ENCODE measurements around the gene PKN1.

Gene PKN1

DNA sequence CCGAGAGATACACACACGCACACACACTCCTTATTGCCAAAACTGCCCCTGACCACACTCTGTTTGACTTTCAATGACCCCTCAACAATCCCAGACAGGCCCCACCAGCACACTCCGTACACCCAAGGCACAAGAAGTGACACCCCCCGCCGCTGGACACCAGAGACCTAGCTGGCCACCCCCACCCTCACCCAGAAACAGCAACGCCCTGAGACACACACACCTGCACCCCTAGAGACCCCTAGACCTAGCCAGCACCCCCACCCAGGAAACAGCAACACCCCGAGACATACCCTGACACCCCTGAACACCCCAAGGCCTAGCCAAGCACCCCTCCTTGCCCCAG, 43.2 kb downstream of the PKN1 start:
- H3K36me3 ChIP-seq (ENCODE audit: control insufficient read depth, insufficient read depth, low read length) = peaks cover 12% of the 10 kb centered on the region
- H3K4me3 ChIP-seq (ENCODE audit: low read length) = no peak overlapping the region
- H3K9me3 ChIP-seq (ENCODE audit: control insufficient read depth, low read length) = no peaks in the 10 kb centered on the region
- no peak overlapping the region for H3K9ac ChIP-seq (ENCODE audit: low read length)
- H3K27me3 ChIP-seq (ENCODE audit: control insufficient read depth, insufficient read depth, low read length) = peaks cover 29% of the 10 kb centered on the region
- H3K4me1 ChIP-seq (ENCODE audit: control insufficient read depth, insufficient read depth, low read length) = peaks cover 43% of the 10 kb centered on the region

DNA sequence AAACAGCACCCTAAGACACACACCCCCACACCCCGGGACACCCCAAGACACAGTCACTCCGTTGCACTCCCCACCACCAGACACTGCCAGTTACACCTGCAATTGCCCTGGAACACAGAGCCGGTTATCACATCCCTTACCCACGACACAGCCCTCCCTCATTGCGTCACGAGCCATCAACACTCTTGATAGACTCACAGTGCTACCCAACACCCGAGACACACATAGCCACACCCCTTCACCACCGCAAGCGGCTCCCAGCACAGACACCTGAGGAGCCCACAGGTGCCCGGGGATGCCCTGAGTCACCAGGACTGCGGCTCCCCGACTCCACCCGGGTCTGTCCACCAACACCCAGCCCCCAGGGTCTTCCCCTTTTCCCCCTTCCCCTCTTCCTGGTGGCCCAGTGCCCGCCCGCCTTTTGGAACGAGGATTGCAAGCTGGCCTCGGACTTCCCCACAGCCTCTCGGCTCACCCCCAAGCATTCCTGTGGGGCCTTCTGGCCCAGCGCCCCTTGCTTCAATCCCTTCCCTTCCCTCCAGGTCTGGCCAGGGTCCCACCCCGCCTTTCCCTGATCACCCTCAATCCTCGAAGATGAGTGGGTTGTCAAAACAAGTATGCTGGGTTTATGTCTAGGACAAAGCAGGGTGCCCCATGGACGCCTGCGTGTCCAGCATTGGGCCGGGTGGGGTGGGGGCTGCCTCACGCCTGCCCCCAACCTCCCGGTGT, 43.7 kb downstream of the PKN1 start:
- H3K9me3 ChIP-seq (ENCODE audit: control insufficient read depth, low read length) = no peaks in the 10 kb centered on the region
- H3K36me3 ChIP-seq (ENCODE audit: control insufficient read depth, insufficient read depth, low read length) = peaks cover 12% of the 10 kb centered on the region
- H3K4me3 ChIP-seq (ENCODE audit: low read length) = no peak overlapping the region
- H3K27me3 ChIP-seq (ENCODE audit: control insufficient read depth, insufficient read depth, low read length) = peaks cover 29% of the 10 kb centered on the region
- no peak overlapping the region for H3K9ac ChIP-seq (ENCODE audit: low read length)
- H3K4me1 ChIP-seq (ENCODE audit: control insufficient read depth, insufficient read depth, low read length) = peaks cover 43% of the 10 kb centered on the region

GRCh38 chr19:14477418-14478112, 44.5 kb downstream of the PKN1 start:
- H3K4me3 ChIP-seq (ENCODE audit: low read length) = no peak overlapping the region
- no peaks in the 10 kb centered on the region for H3K9me3 ChIP-seq (ENCODE audit: control insufficient read depth, low read length)
- H3K4me1 ChIP-seq (ENCODE audit: control insufficient read depth, insufficient read depth, low read length) = peaks cover 37% of the 10 kb centered on the region
- no peak overlapping the region for H3K9ac ChIP-seq (ENCODE audit: low read length)
- H3K27me3 ChIP-seq (ENCODE audit: control insufficient read depth, insufficient read depth, low read length) = peaks cover 25% of the 10 kb centered on the region
- peaks cover 12% of the 10 kb centered on the region for H3K36me3 ChIP-seq (ENCODE audit: control insufficient read depth, insufficient read depth, low read length)

- Histone ChIP-seq H3K9ac (ENCODE audit: low read length) (no peak overlapping the region), H3K27me3 (ENCODE audit: control insufficient read depth, insufficient read depth, low read length) (peaks cover 19% of the 10 kb centered on the region), H3K4me3 (ENCODE audit: low read length) (no peak overlapping the region), H3K9me3 (ENCODE audit: control insufficient read depth, low read length) (no peaks in the 10 kb centered on the region), H3K36me3 (ENCODE audit: control insufficient read depth, insufficient read depth, low read length) (peaks cover 12% of the 10 kb centered on the region), H3K4me1 (ENCODE audit: control insufficient read depth, insufficient read depth, low read length) (peaks cover 34% of the 10 kb centered on the region)
Measured at GRCh38 chr19:14478113-14478545, 45.0 kb downstream of the PKN1 start.

DNA sequence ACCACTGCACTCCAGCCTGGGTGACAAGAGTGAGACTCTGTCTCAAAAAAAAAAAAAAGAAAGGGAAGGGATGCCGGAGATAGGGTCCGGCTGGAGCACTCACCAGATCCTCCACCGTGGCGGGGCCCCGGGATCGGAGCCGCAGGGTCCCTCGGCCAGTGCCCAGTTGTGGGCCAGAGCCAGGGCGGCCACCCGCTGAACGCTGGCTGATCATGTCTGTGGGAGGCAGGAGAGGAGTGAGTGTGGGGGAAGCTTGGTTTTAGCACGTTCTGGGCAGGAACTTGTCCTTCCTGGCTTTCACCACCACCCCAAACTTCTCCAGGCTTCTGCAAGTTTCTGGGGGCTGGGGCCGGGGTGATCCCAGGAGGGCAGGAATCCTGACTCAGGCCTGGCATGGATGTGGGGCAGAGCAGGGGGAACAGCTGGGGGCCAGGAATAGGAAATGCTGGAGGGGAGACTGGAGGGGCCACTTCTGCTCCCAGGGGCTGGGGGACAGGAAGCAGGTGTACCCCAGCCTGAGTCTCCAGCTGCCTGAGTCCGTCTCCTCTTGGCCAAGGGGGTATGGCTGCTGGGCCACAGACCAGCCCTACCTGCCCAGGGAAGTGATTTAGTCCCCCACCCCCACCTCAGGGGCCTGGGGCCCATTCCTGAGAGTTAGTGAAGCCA, 46.3 kb downstream of the PKN1 start:
- Histone ChIP-seq H3K4me1 (ENCODE audit: control insufficient read depth, insufficient read depth, low read length) (peaks cover 27% of the 10 kb centered on the region), H3K9ac (ENCODE audit: low read length) (no peak overlapping the region), H3K9me3 (ENCODE audit: control insufficient read depth, low read length) (no peaks in the 10 kb centered on the region), H3K4me3 (ENCODE audit: low read length) (no peak overlapping the region), H3K27me3 (ENCODE audit: control insufficient read depth, insufficient read depth, low read length) (peaks cover 10% of the 10 kb centered on the region), H3K36me3 (ENCODE audit: control insufficient read depth, insufficient read depth, low read length) (peaks cover 12% of the 10 kb centered on the region)

GRCh38 chr19:14479975-14480699, 47.0 kb downstream of the PKN1 start:
- Histone ChIP-seq H3K9ac (ENCODE audit: low read length) (no peak overlapping the region), H3K36me3 (ENCODE audit: control insufficient read depth, insufficient read depth, low read length) (peaks cover 12% of the 10 kb centered on the region), H3K27me3 (ENCODE audit: control insufficient read depth, insufficient read depth, low read length) (peaks cover 3% of the 10 kb centered on the region), H3K4me1 (ENCODE audit: control insufficient read depth, insufficient read depth, low read length) (peaks cover 20% of the 10 kb centered on the region), H3K4me3 (ENCODE audit: low read length) (no peak overlapping the region), H3K9me3 (ENCODE audit: control insufficient read depth, low read length) (no peaks in the 10 kb centered on the region)

- Histone ChIP-seq H3K4me1 (ENCODE audit: control insufficient read depth, insufficient read depth, low read length) (peaks cover 15% of the 10 kb centered on the region), H3K9ac (ENCODE audit: low read length) (no peak overlapping the region), H3K9me3 (ENCODE audit: control insufficient read depth, low read length) (no peaks in the 10 kb centered on the region), H3K27me3 (ENCODE audit: control insufficient read depth, insufficient read depth, low read length) (no peaks in the 10 kb centered on the region), H3K4me3 (ENCODE audit: low read length) (no peak overlapping the region), H3K36me3 (ENCODE audit: control insufficient read depth, insufficient read depth, low read length) (peaks cover 12% of the 10 kb centered on the region)
Measured at GRCh38 chr19:14480700-14481079, 47.6 kb downstream of the PKN1 start.

GRCh38 chr19:14482172-14482941, 49.3 kb downstream of the PKN1 start:
- H3K36me3 ChIP-seq (ENCODE audit: control insufficient read depth, insufficient read depth, low read length) = peaks cover 12% of the 10 kb centered on the region
- H3K4me3 ChIP-seq (ENCODE audit: low read length) = no peak overlapping the region
- no peak overlapping the region for H3K9ac ChIP-seq (ENCODE audit: low read length)
- H3K27me3 ChIP-seq (ENCODE audit: control insufficient read depth, insufficient read depth, low read length) = no peaks in the 10 kb centered on the region
- no peaks in the 10 kb centered on the region for H3K9me3 ChIP-seq (ENCODE audit: control insufficient read depth, low read length)
- no peaks in the 10 kb centered on the region for H3K4me1 ChIP-seq (ENCODE audit: control insufficient read depth, insufficient read depth, low read length)

GRCh38 chr19:14487370-14488125, 54.4 kb downstream of the PKN1 start:
- H3K27me3 ChIP-seq (ENCODE audit: control insufficient read depth, insufficient read depth, low read length) = no peaks in the 10 kb centered on the region
- no peak overlapping the region for H3K9ac ChIP-seq (ENCODE audit: low read length)
- no peak overlapping the region for H3K4me3 ChIP-seq (ENCODE audit: low read length)
- no peaks in the 10 kb centered on the region for H3K36me3 ChIP-seq (ENCODE audit: control insufficient read depth, insufficient read depth, low read length)
- peaks cover under 1% of the 10 kb centered on the region for H3K4me1 ChIP-seq (ENCODE audit: control insufficient read depth, insufficient read depth, low read length)
- H3K9me3 ChIP-seq (ENCODE audit: control insufficient read depth, low read length) = no peaks in the 10 kb centered on the region

GRCh38 chr19:14492756-14493337, 59.7 kb downstream of the PKN1 start:
- H3K9me3 ChIP-seq (ENCODE audit: control insufficient read depth, low read length) = no peaks in the 10 kb centered on the region

More at GRCh38 chr19:14492756-14493337, 59.7 kb downstream of the PKN1 start:
- H3K27me3 ChIP-seq (ENCODE audit: control insufficient read depth, insufficient read depth, low read length) = no peaks in the 10 kb centered on the region
- peaks cover 27% of the 10 kb centered on the region for H3K4me1 ChIP-seq (ENCODE audit: control insufficient read depth, insufficient read depth, low read length)
- H3K9ac ChIP-seq (ENCODE audit: low read length) = no peak overlapping the region
- H3K4me3 ChIP-seq (ENCODE audit: low read length) = no peak overlapping the region
- no peaks in the 10 kb centered on the region for H3K36me3 ChIP-seq (ENCODE audit: control insufficient read depth, insufficient read depth, low read length)

Measured in mucosa of stomach (tissue), 1 donor.